ENCODE results near the gene EFCAB6. TPM values are rescaled to one million over a fixed set of nuclear protein-coding genes. Genes with fewer than 3 reads are reported as not detected.

EFCAB6 gene
- total RNA-seq, 4 donors from 2014 or later, result 2.0 to 8.4 (median 5.7) TPM

DNA sequence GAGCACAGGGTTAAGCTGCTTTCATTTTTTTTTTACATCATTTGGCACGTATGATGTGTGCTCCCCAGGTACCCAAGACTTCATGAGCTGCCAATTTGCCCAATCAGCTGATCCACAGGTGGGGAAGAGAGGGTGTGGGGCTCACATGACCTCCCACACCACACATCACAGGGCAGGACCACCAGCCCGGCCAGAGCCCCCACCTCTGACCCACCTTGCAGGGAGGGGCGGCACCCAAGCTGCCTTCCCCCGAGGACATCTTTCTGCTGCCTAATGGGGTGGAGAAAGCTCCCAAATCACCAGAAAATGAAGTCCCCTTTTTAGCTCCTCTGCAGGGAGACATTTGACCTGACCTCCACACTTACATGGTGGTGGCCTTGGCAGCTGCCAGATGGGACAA, 280.5 kb downstream of the EFCAB6 start:
- intact Hi-C loops (cut with DNase I; ENCODE audit: low total_unique reads), result no loop called here
- Histone ChIP-seq H3K27me3 (no peaks in the 10 kb centered on the region), H3K4me1 (no peaks in the 10 kb centered on the region), H3K4me3 (no peak overlapping the region), H3K9me3 (no peaks in the 10 kb centered on the region), H3K36me3 (no peaks in the 10 kb centered on the region), H3K27ac (no peak overlapping the region)
- TF ChIP-seq POLR2A (IDR thresholded peaks at IDR 0.05), result no peak
- TF ChIP-seq, protein P1, sequence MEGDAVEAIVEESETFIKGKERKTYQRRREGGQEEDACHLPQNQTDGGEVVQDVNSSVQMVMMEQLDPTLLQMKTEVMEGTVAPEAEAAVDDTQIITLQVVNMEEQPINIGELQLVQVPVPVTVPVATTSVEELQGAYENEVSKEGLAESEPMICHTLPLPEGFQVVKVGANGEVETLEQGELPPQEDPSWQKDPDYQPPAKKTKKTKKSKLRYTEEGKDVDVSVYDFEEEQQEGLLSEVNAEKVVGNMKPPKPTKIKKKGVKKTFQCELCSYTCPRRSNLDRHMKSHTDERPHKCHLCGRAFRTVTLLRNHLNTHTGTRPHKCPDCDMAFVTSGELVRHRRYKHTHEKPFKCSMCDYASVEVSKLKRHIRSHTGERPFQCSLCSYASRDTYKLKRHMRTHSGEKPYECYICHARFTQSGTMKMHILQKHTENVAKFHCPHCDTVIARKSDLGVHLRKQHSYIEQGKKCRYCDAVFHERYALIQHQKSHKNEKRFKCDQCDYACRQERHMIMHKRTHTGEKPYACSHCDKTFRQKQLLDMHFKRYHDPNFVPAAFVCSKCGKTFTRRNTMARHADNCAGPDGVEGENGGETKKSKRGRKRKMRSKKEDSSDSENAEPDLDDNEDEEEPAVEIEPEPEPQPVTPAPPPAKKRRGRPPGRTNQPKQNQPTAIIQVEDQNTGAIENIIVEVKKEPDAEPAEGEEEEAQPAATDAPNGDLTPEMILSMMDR (IDR thresholded peaks at IDR 0.05), result no peak
- no peak for DNase-seq

DNA sequence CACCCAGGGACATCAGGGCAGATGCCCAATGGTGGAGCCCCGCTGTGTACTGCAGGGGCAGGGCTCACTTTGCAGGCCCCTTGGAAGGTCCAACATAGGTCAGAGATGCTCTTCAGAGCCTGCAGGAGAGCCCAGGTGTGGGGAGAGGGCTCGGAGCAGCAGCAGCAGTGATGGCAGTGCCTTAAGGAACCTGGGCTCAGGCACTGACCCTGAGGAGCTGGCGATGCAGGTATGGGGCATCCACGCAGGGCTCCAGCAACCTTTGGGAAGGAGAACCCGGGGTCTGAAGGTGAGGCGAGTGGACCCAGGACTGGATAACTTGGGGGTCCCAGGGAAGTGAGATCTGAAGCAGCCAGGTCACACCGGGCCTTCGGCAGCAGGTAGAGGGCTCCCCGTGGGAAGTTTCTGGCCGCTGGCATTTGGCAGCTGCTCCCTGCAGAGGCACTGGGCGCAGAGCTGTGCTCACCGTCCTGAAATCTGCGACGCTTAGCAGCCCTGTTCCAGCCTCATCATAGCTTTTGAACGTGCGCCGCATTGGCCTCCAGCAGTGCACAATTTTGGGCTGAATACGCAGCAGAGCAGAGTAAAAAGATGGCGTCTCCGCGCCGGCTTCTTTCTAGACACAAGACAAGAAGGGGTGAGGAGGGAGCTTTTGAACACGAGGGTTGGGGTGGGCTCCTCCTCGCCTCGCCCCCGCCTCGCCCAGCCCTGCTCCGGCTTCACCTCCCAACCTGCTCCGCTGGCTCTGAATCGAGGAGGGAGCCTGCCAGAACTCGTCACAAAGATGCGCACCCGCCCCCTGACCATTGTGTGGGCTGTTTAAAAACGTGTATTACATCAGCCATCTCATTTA, 281.5 kb downstream of the EFCAB6 start:
- no peaks in the 10 kb centered on the region for H3K27me3 ChIP-seq
- DNase-seq, result no peak
- no peaks in the 10 kb centered on the region for H3K9me3 ChIP-seq
- intact Hi-C loops (cut with DNase I; ENCODE audit: low total_unique reads), result no loop called here
- no peaks in the 10 kb centered on the region for H3K36me3 ChIP-seq
- no peak overlapping the region for H3K27ac ChIP-seq
- H3K4me3 ChIP-seq, result no peak overlapping the region
- H3K4me1 ChIP-seq, result no peaks in the 10 kb centered on the region
- no peak for TF ChIP-seq POLR2A (IDR thresholded peaks at IDR 0.05)
- TF ChIP-seq, protein P1 (IDR thresholded peaks at IDR 0.05), result no peak

DNA sequence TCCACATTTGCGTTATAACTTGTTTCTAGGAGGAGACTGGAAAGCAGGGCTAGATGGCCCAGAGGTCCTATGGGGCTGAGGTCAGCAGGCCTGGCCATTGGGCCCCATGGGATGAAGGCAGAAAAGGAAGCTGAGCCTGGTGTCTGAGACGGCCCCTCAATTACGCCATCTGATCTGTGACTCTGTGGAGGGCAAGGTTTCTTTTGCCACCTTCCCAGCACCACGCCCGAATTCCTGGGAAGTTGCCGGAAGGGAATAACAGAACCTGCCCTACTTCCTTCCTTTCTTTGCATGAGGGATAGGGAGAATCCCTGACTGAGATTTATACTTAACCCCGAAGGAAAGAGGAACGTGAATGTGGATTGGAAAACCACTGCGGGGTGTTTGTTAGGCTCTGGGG, 282.2 kb downstream of the EFCAB6 start:
- no peak for DNase-seq
- TF ChIP-seq POLR2A (IDR thresholded peaks at IDR 0.05), result no peak
- TF ChIP-seq, protein P1 (IDR thresholded peaks at IDR 0.05), result no peak
- Histone ChIP-seq H3K9me3 (no peaks in the 10 kb centered on the region), H3K27ac (no peak overlapping the region), H3K27me3 (no peaks in the 10 kb centered on the region), H3K36me3 (no peaks in the 10 kb centered on the region), H3K4me1 (no peaks in the 10 kb centered on the region), H3K4me3 (no peak overlapping the region)
- intact Hi-C loops (cut with DNase I; ENCODE audit: low total_unique reads), result no loop called here

DNA sequence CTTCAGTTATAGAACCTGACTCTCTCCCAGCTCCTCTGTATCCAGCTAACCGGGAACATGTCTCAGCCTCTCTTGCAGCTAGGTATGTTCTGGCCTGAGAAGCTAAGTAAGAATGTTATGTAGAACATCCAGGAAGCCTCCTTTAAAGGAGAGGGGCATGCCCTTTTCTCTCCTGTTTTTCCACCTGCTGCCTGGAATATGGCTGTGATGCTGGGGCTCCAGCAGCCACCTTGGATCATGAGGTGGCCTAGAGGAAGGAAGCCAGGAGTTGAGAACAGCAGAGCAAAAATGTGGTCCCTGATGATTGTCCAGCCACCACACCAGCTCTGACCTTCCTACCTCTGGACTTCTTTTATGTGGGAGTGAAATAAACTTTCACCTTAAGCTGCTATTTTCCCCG, 282.6 kb downstream of the EFCAB6 start:
- Histone ChIP-seq H3K9me3 (no peaks in the 10 kb centered on the region), H3K36me3 (no peaks in the 10 kb centered on the region), H3K4me3 (no peak overlapping the region), H3K27me3 (no peaks in the 10 kb centered on the region), H3K4me1 (no peaks in the 10 kb centered on the region), H3K27ac (no peak overlapping the region)
- TF ChIP-seq POLR2A (IDR thresholded peaks at IDR 0.05), result no peak
- TF ChIP-seq, protein P1 (IDR thresholded peaks at IDR 0.05), result no peak
- no peak for DNase-seq
- intact Hi-C loops (cut with DNase I; ENCODE audit: low total_unique reads), result no loop called here

DNA sequence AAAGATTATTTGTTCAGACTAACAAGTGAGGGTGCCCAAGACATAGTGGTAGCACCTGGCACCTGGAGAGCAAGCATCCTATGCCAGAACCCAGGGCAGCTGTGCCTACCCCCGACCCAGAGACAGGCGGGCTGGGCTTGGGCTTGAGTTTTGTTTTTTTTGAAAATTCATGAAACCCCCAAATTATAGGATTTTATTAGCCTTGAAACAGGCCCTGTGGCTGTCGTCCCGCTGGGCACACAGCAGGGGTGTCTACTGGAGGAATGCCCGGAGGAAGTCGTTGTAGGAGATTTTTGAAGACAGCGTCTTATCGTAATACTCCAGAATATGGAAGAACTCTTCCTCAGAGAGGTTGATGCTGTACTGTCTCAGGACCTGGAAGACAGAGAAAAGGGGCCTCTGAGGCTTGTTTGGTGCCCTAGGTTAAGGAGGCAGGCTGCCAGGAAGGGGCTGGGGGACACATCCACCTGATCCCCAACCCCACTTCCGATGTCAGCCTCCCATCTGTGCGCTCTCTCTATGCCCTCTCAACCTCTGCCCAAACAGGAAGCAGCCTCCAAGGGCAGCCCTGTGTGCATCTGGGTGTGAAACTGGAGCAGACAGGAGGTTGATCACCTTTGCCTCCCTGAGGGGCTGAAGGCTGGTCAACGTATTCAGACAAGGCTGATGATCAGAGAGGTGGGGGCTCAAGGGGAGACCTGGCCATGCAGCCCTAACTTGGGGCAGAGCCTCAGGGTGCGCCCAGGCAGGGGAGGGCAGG, 283.3 kb downstream of the EFCAB6 start:
- Histone ChIP-seq H3K4me1 (no peaks in the 10 kb centered on the region), H3K27ac (no peak overlapping the region), H3K27me3 (no peaks in the 10 kb centered on the region), H3K36me3 (no peaks in the 10 kb centered on the region), H3K4me3 (no peak overlapping the region), H3K9me3 (no peaks in the 10 kb centered on the region)
- DNase-seq, result no peak
- intact Hi-C loops (cut with DNase I; ENCODE audit: low total_unique reads), result no loop called here
- TF ChIP-seq, protein P1 (IDR thresholded peaks at IDR 0.05), result no peak
- no peak for TF ChIP-seq POLR2A (IDR thresholded peaks at IDR 0.05)
